ENCODE results near the gene GLIS2.
A peak's percentile ranks its signal among the peaks of the same experiment; 100 is the strongest.

The GLIS2 gene

DNA sequence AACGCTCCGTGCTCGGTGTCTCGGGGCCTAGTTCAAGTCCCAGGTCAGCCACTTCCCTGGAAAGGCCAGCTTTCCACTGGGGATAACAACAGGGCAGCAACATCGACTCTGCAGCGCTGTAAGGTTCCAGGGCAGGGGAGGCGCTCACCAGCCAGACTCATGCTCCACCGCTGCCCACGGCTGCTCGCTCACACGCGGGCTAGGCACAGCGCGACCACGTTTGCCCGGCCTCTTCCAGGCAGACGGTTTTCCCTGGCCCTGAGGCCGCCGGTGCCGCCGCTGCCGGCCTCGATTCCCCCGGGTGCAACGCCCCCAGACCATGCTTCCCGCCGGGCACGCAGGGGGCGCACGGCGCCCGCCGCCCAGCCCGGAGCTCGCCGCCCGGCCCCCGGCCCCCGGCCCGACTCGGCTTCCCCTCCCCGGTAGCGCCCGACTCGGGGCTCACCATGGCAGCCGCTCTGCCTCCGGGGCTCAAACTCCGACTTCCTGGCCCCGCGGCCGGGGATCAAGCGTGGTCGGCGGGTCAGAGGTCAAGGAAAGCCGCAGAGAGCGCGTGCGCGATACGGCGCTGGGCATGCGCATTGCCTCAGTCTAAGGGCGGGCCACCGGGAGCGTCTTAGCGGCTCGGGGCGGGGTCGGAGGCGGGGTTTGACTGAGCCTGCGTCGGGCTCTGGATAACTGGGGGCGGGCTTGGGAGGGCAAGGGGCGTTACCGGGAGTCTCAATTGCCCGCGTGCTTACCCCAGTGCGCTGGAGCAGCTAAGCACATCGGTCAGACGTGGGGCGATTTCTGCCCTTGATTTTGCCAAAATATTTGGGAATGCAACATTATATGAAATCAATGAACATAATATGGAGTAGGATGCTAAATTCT is 35.2 kb downstream of the GLIS2 start, which contains the start of gene PAM16:
Gene PAM16 (minus strand): TSS at position 535 of the 873 bp plus-strand sequence. CDS start 87 bp downstream, at position 448.
- peak; percentile 94 for DNase-seq (ENCODE audit: low spot score)

DNA sequence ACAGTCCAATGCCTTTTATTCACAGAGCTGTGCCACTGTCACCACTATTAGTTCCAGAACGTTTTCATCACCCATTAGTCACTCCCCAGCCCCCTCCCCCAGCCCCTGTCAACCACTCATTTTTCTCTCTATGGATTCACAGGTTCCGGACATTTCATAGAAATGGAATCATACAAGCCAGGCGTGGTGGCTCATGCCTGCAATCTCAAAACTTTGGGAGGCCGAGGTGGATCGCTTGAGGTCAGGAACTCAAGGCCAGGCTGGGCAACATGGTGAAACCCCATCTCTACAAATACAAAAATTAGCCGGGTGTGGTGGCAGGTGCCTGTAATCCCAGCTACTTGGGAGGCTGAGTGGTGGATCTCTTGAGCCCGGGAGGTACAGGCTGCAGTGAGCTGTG is 36.0 kb downstream of the GLIS2 start:
- no peak for DNase-seq (ENCODE audit: low spot score)

DNA sequence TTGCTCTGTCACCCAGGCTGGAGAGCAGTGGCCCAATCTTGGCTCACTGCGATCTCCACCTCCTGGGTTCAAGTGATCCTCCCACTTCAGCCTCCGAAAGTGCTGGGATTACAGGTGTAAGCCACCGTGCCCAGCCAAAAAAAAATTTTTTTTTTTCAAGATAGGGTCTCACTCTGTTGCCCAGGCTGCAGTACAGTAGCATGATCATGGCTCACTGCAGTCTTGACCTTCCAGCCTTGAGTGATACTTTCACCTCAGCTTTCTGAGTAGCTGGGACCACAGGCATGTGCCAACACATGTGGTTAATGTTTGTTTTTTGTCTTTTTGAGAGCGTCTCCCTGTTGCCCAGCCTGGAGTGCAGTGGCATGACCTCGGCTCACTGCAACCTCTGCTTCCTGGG is 37.0 kb downstream of the GLIS2 start:
- no peak for DNase-seq (ENCODE audit: low spot score)

DNA sequence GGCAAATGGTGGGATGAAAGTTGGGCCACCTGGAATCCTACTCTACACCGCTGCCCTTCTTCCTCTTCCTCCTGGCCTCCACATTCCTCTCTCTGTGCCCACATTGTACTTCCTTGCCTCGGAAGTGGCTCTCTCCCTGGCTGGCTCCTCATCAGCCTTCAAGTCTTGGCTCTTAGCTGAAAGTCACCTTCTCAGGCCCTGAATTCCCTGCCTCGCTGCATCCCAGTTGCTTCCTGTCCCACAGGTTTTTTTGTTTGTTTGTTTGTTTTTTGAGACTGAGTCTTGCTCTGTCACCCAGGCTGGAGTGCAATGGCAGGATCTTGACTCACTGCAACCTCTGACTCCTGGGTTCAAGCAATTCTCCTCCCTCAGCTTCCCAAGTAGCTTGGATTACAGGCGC is 37.8 kb downstream of the GLIS2 start:
- DNase-seq (ENCODE audit: low spot score), result no peak

DNA sequence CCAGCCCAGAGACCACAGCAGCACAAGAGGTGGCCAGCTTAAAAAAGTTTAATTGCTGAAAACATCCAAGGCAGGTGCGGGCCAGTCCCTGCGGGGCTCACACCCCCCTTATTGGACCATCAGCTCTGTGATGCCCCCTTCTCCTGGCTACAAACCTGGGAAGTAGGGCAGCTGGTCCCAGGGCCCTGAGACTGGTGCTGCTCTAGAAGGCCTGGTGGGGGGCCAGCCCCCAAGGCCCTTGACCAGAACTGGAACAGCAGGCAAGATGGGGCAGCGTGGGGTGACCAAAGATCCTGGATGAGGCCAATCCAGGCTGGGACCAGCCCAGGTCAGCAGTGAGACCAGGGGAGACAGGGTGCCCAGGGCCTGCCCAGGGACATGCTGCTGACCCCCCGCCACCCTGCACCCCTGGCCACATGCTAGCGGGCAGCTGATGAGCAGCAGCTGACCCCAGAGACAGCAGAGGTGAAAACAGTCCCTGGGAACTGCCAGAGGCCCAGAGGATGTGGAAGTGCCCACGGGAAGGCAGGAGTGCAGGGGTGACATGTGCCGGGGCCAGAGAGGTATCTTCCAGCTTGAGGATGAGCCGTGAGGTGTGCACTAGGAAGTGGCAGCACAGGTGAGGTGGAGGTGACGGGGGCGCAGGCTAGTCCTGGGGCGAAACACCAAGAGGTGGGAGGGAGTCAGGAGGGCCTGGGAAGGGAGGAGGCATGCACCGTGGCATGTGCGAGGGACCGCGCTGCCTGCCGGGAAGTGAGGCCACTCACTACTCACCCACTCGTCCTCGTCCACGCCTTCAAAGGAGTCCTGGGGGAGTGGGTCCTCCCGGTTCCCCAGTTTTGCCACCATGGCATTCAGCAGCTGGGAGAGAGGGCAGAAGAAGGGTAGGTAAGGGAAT is 38.9 kb downstream of the GLIS2 start:
- DNase-seq (ENCODE audit: low spot score), result no peak

DNA sequence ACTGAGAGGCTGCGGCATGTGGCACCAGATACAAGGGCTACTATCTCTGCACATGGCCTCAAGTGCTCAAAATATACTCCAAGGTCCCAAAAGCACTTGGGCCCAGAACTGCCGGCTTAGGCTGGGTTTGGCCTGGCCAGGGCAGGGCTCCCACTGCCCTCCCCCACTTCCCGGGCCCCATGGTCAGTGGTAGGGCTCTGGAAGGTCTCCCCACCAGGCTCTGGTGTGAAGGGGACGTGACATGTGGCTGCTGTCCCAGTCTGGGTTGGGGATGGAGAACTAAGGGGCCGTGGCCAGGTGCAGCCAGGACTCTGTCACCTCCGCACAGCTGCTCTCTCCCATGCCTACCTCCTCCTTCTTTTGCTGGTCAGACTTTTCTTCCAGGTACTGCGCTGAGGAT is 41.0 kb downstream of the GLIS2 start:
- no peak for DNase-seq (ENCODE audit: low spot score)

DNA sequence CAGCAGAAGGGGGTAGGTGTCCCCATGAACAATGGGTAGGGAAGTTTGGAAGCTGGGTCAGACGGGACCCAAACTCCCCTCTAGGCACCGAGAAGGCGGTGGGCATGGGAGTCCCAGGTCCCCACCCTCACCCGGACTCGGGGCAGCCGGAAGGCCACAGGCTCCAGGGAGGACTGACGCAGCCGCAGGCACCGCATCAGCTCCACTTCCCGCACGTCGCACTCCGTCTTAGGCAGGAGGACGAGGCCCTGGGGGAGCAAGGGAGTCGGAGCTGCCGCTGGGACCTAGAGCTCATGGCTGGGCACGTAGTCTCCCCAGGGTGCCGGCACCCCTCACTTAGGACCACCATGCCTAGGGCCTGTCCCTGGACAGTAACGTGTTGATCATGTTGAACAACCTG is 42.4 kb downstream of the GLIS2 start:
- no peak for DNase-seq (ENCODE audit: low spot score)

DNA sequence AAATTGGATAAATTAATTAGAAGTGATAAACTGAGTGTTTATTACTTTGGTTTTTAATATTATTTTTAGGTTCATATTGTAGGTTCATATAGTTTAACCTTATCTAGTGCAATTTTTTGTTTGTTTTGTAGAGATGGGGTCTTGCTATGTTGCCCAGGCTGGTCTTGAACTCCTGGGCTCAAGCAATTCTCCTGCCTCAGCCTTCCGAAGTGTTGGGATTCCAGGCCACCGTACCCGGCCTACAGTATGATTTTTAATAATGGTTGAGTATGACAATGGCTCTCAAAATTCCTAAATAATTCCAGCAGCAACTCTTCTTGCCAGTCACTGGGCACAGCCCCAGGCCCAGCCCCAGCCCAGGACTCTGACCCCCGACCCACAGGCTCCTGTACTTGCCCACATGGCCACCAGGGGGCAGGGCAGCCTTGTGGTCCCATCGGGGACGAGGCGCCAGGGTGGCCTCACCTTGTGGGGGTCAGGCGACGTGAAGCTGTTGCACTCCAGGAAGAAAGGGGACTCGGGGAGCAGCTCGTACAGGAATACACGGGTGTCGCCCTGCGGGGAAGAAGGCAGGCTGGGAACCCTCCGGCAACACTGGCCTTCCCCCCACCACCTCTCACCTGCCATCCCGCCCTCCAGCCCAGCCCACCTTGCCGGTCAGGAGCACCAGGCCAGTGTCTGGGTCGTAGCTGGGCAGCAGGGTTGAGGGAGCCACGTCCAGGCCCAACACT is 43.1 kb downstream of the GLIS2 start:
- DNase-seq (ENCODE audit: low spot score), result peak; percentile 43

DNA sequence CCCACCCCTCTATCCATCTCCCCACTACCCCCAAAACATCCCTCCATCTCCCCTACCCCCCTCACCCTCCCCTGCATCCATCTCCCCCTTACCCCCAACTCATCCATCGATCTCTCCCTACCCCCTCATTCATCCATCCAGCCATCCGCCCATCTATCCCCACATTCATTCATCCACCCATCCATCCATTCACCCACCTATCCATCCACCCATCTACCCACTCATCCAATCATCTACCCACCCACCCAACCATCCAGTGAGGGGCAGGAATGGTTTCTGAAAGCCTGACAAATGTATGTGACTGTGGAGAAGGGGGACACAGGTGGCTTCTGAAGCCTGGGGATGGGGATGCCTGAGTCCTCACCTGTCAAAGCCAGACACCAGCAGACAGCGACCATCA is 44.0 kb downstream of the GLIS2 start:
- no peak for DNase-seq (ENCODE audit: low spot score)

DNA sequence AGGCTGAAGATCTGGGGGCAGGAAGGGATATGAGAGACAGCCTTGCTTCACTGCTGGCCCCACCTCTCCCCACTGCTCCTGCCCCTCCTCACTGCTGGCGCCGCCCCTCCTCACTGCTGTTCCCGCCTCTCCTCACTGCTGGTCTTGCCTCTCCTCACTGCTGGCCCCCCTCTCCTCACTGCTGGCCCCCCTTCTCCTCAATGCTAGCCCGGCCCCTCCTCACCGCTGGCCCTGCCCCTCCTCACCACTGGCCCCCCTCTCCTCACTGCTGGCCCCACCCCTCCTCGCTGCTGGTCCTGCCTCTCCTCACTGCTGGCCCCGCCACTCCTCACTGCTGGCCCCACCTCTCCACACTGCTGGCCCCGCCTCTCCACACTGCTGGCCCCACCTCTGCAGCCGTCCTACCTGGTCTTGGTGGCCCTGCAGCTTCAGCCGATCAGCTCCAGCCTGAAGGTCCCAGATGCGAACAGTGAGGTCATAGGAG is 44.7 kb downstream of the GLIS2 start:
- no peak for DNase-seq (ENCODE audit: low spot score)

DNA sequence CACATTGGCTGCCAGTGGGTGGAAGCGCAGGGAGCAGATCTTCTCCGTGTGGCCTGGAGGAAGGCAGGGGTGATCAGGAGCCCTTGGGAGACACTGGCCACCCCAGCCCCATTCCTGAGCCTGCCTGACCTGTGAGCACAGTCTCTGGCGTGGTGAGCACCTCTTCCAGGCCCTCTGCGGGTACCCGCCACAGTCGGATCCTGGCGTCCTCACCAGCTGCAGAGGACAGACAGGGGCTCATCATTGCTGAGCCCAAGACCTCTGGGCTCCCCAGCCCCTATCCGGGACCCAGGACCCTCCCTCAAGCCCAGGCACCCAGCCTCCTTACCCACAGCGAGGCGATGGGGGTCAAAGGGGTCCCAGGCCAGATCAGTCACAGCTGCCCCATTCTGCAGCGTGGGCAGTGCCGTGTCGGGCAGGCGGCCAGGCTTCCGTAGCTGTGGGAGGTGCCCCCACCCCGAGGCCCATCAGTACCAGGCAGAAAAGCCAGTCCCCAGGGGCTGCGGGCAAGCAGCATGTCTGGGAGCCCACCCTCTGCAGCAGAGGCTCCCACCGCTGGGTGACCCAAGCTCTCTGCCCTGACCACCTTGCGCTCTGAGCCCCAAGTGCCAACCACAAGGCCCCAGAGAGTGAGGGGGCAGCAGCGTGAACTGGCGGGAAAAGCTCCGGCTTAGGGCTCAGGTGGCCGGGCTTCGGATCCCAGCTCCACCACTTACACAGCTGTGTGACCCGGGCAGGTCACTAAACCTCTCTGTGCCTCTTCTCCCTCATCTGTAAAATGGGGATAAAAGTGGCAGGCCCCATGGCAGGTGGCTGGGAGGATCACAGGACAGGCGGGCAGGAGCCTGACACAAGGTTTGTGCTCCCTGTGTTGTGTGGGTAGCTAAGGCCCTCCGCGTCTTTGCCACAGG is 45.4 kb downstream of the GLIS2 start:
- DNase-seq (ENCODE audit: low spot score), result no peak

DNA sequence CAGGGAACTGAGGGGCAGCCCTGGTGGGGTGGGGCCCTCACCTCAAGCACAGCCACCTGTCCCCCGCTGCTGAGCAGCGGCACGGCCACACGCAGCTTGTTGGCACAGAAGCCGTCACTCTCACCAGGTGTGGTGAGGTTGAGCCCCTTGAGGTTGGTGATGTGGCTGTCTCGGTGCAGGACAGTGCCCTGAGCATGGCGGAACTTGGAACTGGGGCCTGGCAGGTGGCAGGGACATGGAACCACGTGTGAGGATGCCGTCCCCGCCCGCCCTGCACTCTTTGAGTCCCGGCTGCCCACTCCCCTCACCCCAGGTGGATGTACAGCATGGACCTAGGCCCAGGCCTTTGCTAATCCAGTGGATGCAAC is 46.1 kb downstream of the GLIS2 start:
- DNase-seq (ENCODE audit: low spot score), result no peak

DNA sequence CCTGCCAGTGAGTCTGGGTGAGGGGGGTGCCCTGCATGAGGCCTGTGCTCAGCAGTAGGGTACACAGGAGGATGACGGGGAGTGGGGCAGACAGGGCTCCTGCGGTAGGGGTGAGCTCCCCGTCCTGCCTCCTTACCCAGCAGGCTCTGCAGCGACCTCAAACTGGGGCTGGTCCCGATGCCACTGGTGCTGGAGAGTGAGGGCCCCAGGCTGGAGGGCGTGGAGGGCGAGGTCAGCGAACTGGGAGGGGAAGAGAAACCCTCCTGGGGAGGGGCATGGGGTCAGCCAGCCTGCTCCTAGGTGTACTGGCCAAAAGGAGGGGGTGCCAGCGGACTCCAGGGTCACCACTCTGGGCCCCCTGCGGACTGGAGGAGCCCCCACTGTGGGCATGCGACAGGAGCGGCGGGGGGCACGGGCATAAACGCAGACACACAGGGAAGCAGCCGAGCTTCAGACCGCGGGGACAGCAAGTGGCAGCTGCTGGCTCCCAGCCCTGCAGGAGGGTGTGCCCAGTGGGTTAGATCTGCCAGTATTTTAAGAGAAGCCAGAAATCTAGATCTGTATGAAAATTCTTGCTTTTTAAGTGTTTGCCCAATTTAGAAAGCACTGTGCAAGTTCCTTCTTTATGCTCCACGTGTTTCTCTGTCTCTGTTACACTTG is 46.7 kb downstream of the GLIS2 start:
- DNase-seq (ENCODE audit: low spot score), result no peak

DNA sequence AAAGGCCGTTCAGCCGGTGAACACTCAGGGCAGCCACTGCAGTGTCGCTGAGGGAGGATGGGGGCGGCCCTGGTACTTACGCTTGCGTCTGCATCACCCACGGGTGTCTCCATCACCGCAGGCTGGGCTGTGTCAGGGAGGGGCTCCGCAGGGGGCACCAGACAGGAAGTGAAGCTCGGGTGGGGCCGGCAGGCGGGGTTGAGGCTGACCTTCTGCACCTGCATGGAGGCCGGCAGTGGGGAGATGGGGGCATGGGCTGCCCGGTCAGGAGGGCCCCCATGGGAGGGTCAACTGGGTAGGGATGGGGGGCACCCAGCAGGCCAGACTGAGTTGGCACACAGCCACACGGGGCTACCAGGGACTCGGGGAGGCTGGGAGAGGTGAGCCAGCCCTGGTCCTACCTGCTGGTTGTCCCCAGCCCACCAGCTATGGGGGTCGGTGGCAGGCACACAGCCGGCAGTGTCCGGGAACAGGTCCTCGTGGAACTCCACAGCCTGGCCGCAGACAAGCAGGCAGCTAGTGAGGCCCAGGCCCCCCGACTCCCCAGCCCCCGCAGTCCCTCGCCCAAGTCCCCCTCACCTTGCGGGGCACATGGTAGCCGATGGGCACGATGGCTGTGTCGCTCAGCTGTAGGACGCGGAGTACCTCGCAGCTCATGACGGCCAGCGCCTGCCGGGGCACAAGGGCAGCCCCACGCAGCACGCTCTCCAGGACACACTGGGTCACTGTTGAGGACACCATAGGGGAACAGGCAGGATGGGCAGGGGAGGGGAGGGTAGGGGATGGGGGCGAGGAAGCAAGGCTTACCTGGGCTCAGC is 48.5 kb downstream of the GLIS2 start:
- no peak for DNase-seq (ENCODE audit: low spot score)

DNA sequence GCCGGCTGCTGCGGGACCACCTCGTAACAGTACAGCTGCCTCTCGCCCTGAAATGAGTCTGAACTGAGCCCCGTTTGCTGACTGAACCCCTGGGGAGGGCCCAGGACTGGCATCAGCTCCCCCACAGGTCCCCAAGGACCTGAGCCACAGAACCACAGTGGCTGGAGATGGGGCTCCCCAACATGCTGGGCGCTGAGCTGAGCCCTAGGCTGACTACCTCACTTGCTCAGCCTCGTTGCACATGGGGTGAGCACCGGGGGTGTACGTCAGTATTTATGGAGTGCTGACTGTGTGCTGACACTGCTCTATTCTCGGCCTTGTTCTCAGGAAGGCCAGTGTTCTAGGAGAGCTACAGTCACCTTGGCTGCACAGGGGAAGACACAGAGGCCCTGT is 49.1 kb downstream of the GLIS2 start:
- no peak for DNase-seq (ENCODE audit: low spot score)

DNA sequence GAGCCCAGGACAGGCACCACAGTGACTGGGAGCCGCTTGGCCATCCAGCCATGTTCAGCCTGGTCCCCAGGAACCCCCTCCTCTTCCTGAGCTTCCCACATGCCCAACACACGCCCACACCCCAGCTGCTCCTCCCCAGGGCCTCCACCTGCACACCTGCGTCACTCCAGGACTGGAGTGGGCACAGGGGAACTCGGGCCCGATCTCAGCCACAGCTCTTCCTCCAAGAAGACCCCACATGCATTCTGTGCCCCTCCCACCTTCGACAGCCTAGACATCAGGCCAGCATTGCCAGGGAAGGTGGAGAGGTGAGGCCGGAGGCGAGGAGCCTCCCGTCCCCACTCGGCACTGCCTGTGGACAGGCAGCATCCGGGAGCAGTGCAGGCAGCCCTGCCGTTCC is 49.7 kb downstream of the GLIS2 start:
- no peak for DNase-seq (ENCODE audit: low spot score)

DNA sequence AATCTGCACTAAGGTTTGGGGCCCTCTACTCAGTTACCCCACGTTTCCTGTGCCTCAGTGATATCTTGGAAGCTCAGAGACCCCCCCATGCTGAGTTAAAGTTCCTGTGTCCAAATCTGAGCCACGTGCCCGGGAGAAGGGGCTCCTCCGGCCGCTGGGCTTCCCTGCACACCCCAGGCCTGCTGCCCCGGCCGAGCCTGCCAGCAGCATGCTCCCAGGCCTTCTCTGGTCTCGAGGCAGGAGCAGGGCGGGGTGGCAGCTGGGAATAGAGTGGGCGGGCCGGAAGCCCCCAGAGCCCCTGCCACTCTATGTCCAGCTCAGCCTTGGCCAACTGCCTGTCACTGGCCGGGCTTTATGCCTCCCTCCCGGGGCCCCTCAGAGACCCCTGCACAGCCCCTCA is 50.1 kb downstream of the GLIS2 start:
- DNase-seq (ENCODE audit: low spot score), result no peak

DNA sequence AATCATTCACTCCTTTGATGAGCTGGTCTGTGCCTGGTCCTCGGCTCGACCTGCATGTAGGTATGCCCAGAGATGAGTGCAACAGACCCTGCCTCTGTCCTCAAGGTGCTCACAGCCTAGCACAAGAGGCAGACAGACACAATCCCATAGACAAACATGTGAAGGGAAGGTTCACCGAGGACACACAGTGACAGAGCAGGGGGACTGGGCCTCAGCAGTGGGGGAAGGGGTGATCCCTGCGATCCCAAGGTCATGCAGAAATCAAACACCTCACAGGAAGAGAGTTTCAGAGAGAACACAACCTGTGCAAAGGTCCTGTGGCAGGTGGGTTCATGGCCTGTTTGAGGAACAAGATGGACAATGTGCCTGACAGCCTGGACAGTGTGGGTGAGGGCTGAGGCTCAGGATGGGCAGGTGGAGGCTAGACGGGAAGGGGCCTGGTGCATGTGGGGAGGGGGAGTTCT is 51.6 kb downstream of the GLIS2 start:
- DNase-seq (ENCODE audit: low spot score), result no peak

DNA sequence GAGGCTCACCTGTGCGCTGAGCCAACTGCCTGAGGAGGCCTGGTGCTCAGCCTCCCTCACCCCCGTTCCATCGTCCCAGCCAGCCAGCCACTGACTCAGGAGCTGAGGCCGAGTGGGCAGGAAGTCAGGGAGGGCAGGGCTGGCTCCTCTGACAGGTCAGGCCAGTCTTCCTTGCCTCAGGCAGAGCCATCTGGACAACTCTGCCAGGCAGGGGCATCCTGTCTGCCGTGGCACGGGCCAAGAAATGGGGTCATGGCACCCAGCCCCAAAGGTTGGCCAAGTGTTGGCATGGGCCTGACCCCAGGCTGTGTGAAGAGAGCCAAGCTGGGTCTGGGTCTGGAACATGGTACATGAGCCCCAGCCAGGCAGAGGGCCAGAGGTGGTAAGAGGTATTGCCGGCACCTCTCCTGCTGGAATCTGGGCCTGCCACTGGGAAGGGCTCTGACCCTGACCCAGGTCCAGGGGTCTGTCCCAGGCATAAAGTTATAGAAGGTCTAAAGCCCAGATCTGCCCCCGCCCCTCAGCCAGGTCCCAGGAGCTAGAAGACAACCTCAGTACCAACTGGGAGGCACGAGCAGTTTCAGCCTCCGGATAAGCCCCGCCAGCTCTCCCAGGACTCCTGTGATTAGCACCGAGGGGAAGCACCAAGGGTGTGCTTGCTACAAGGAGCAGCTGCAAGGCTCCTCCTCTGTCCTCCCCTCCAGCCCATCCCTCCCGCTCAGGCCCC is 53.3 kb downstream of the GLIS2 start:
- no peak for DNase-seq (ENCODE audit: low spot score)

Measured in Ammon's horn (tissue), 1 donor.